ENCODE measurements around the gene VDAC2.
"Not testable (repeated sequence)": the region's sequence is repeated elsewhere in the genome, so short reads cannot be mapped to it uniquely, and the experiment has no call there.

VDAC2 gene

DNA sequence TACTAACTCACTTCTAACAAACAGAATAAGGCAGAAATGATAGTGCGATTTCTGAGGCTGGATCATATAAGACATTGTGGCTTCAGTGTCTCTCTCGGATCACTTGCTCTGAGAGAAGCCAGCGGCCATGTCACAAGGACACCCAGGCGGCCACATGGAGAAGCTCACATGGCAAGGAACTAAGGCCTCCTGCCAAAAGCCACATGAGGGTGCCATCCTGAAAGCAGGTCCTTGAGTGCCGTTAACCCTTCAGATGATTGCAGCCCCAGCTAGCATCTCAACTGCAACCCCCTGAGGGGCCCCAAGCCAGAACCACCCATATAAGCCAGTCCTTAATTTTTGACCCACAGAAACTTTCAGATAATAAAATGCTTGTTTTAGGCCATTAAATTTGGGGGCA is 6.9 kb upstream of the VDAC2 start:
- Histone ChIP-seq H3K36me3 (replicated peaks; ENCODE audit: low read depth, low read length) (no peaks in the 10 kb centered on the region), H4K20me1 (ENCODE audit: insufficient read depth, low read length) (no peaks in the 10 kb centered on the region), H2AFZ (ENCODE audit: low read depth, low read length) (no peak overlapping the region), H3K79me2 (ENCODE audit: low read length) (no peaks in the 10 kb centered on the region), H3K4me1 (ENCODE audit: low read length) (no peaks in the 10 kb centered on the region), H3K27me3 (ENCODE audit: low read depth, low read length) (no peaks in the 10 kb centered on the region), H3K9ac (ENCODE audit: low read length) (no peak overlapping the region), H3K4me3 (ENCODE audit: low read length) (no peak overlapping the region), H3K4me2 (ENCODE audit: low read length) (no peak overlapping the region), H3K27ac (ENCODE audit: low read length) (no peak overlapping the region), H3K9me3 (ENCODE audit: insufficient read depth, low read length) (no peaks in the 10 kb centered on the region)
- TF ChIP-seq, protein P1, sequence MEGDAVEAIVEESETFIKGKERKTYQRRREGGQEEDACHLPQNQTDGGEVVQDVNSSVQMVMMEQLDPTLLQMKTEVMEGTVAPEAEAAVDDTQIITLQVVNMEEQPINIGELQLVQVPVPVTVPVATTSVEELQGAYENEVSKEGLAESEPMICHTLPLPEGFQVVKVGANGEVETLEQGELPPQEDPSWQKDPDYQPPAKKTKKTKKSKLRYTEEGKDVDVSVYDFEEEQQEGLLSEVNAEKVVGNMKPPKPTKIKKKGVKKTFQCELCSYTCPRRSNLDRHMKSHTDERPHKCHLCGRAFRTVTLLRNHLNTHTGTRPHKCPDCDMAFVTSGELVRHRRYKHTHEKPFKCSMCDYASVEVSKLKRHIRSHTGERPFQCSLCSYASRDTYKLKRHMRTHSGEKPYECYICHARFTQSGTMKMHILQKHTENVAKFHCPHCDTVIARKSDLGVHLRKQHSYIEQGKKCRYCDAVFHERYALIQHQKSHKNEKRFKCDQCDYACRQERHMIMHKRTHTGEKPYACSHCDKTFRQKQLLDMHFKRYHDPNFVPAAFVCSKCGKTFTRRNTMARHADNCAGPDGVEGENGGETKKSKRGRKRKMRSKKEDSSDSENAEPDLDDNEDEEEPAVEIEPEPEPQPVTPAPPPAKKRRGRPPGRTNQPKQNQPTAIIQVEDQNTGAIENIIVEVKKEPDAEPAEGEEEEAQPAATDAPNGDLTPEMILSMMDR (IDR thresholded peaks at IDR 0.05; ENCODE audit: low read depth, low read length) = no peak
- no peak for TF ChIP-seq EZH2phosphoT487 (IDR thresholded peaks at IDR 0.05; ENCODE audit: low read depth)

DNA sequence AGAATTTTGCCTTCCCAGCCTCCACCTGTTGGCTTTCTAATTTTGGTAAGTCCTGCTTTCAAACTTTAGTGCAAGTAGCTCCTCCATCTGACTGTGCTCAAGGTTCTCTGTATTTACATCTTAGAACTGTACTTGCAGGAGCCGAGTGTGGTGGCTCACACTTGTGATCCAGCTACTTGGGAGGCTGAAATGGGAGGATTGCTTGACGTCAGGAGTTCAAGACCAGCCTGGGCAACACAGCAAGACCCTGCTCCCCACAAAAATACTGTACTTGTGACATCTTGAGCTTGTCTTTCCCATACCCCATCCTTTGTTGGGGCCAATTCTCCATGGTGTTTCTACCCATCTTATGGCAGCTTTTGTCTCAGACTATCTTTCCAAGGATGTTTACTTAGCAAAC is 4.7 kb upstream of the VDAC2 start:
- TF ChIP-seq, protein P1 (IDR thresholded peaks at IDR 0.05; ENCODE audit: low read depth, low read length) = no peak
- TF ChIP-seq EZH2phosphoT487 (IDR thresholded peaks at IDR 0.05; ENCODE audit: low read depth) = no peak
- no peaks in the 10 kb centered on the region for H3K27me3 ChIP-seq (ENCODE audit: low read depth, low read length)
- no peak overlapping the region for H3K4me3 ChIP-seq (ENCODE audit: low read length)
- no peak overlapping the region for H3K27ac ChIP-seq (ENCODE audit: low read length)
- H3K36me3 ChIP-seq (replicated peaks; ENCODE audit: low read depth, low read length) = no peaks in the 10 kb centered on the region
- peaks cover 5% of the 10 kb centered on the region for H3K79me2 ChIP-seq (ENCODE audit: low read length)
- H3K4me2 ChIP-seq (ENCODE audit: low read length) = no peak overlapping the region
- H3K4me1 ChIP-seq (ENCODE audit: low read length) = peaks cover 3% of the 10 kb centered on the region; the same call in 1 of the 2 replicates
- H3K9ac ChIP-seq (ENCODE audit: low read length) = no peak overlapping the region
- no peak overlapping the region for H2AFZ ChIP-seq (ENCODE audit: low read depth, low read length)
- no peaks in the 10 kb centered on the region for H4K20me1 ChIP-seq (ENCODE audit: insufficient read depth, low read length)
- H3K9me3 ChIP-seq (ENCODE audit: insufficient read depth, low read length) = no peaks in the 10 kb centered on the region

DNA sequence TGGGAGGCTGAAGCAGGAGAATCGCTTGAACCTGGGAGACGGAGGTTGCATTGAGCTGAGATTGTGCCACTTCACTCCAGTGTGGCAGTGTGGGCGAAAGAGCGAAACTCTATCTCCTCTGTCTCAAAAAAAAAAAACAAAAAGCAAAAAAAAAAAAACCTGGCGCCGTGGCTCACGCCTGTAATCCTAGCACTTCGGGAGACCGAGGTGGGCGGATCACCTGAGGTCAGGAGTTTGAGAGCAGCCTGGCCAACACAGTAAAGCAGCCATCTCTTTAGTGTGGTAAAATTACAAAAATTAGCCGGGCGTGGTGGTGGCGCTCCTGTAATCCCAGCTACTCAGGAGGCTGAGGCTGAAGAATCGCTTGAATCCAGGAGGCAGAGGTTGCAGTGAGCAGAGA is 4.0 kb upstream of the VDAC2 start:
- not testable (repeated sequence) for H3K27ac ChIP-seq (ENCODE audit: low read length); H3K9me3 ChIP-seq (ENCODE audit: insufficient read depth, low read length); H4K20me1 ChIP-seq (ENCODE audit: insufficient read depth, low read length); H3K27me3 ChIP-seq (ENCODE audit: low read depth, low read length); H3K36me3 ChIP-seq (replicated peaks; ENCODE audit: low read depth, low read length); H3K4me2 ChIP-seq (ENCODE audit: low read length); H3K4me1 ChIP-seq (ENCODE audit: low read length); H3K9ac ChIP-seq (ENCODE audit: low read length); H3K4me3 ChIP-seq (ENCODE audit: low read length); H2AFZ ChIP-seq (ENCODE audit: low read depth, low read length)
- peaks cover 13% of the 10 kb centered on the region for H3K79me2 ChIP-seq (ENCODE audit: low read length)

GRCh38 chr10:75207079-75207856 is 3.3 kb upstream of the VDAC2 start:
- H3K36me3 ChIP-seq (replicated peaks; ENCODE audit: low read depth, low read length) = peaks cover 1% of the 10 kb centered on the region
- no peak overlapping the region for H3K9ac ChIP-seq (ENCODE audit: low read length)
- H3K27ac ChIP-seq (ENCODE audit: low read length) = no peak overlapping the region
- peaks cover 19% of the 10 kb centered on the region for H3K79me2 ChIP-seq (ENCODE audit: low read length)
- no peaks in the 10 kb centered on the region for H3K27me3 ChIP-seq (ENCODE audit: low read depth, low read length)
- H2AFZ ChIP-seq (ENCODE audit: low read depth, low read length) = no peak overlapping the region
- H3K9me3 ChIP-seq (ENCODE audit: insufficient read depth, low read length) = no peaks in the 10 kb centered on the region
- H4K20me1 ChIP-seq (ENCODE audit: insufficient read depth, low read length) = no peaks in the 10 kb centered on the region
- TF ChIP-seq EZH2phosphoT487 (IDR thresholded peaks at IDR 0.05; ENCODE audit: low read depth) = no peak
- TF ChIP-seq, protein P1 (IDR thresholded peaks at IDR 0.05; ENCODE audit: low read depth, low read length) = no peak
- no peak overlapping the region for H3K4me3 ChIP-seq (ENCODE audit: low read length)
- H3K4me1 ChIP-seq (ENCODE audit: low read length) = peaks cover 9% of the 10 kb centered on the region
- H3K4me2 ChIP-seq (ENCODE audit: low read length) = no peak overlapping the region

Measured in OCI-LY3 (cell line).